Right ventricle myocardium superior (tissue), 1 donor: ENCODE measurements around the gene WDR11. TPM values are rescaled to one million over a fixed set of nuclear protein-coding genes. Genes with fewer than 3 reads are reported as not detected.

Source experiments
- ATAC-seq: fragments of 200-7000 bp; cut with Tn5 transposase; one replicate; pipeline ENCODE4 v1.9.1; 2020; ENCODE audit warnings: mild to moderate bottlenecking; ENCODE audit not compliant: poor library complexity
- DNase-seq: peaks from one replicate; pipeline ENCODE4 v3.0.0-alpha.2; 2020
- intact Hi-C: fragments of 100-400 bp; cut with DNase I; formaldehyde crosslinking; loops from one replicate; pipeline ENCODE4 v1.11.2; 2022
- total RNA-seq: library from RNA; stranded (reverse); fragmentation: NEBNext Ultra II Directional; extraction: Animal tissue kit (Norgen Biotek cat#: 25700); gene quantifications from one replicate; pipeline ENCODE4 v1.2.1, GENCODE V29; 2021
- donor health status: DM: no; HTN: yes; CAD: no; lungs with severe emphysema.

The WDR11 gene
- total RNA-seq, 1 donor from 2014 or later, result 12.3 TPM

GRCh38 chr10:120940299-120940900 lies 89.2 kb downstream of the WDR11 start:
- ATAC-seq (no peak), DNase-seq (no peak)
- intact Hi-C loops, result loop anchor here (10.0 kb wide), 1 partner anchor 794 kb away; no protein-coding TSS in a partner anchor

- intact Hi-C loops, result loop anchor here (10.0 kb wide), 1 partner anchor 793 kb away; no protein-coding TSS in a partner anchor
- no peak for ATAC-seq
- no peak for DNase-seq
Observed at GRCh38 chr10:120941501-120941900, 90.3 kb downstream of the WDR11 start.

- DNase-seq, result peak; percentile 87
- peak; percentile 96 for ATAC-seq
- intact Hi-C loops, result loop anchor here (10.0 kb wide), 1 partner anchor 792 kb away; no protein-coding TSS in a partner anchor
Observed at GRCh38 chr10:120942806-120943413, 91.7 kb downstream of the WDR11 start.

- intact Hi-C loops, result loop anchor here (10.0 kb wide), 1 partner anchor 791 kb away; no protein-coding TSS in a partner anchor
- DNase-seq, result no peak
- no peak for ATAC-seq
Observed at GRCh38 chr10:120943542-120943941, 92.4 kb downstream of the WDR11 start.

GRCh38 chr10:120944586-120945125 lies 93.5 kb downstream of the WDR11 start:
- intact Hi-C loops, result loop anchor here (5.0 to 10.0 kb wide), 2 partner anchors 663 to 790 kb away; no protein-coding TSS in a partner anchor
- no peak for DNase-seq
- no peak for ATAC-seq

GRCh38 chr10:120945182-120945581 lies 94.0 kb downstream of the WDR11 start:
- DNase-seq (no peak), ATAC-seq (no peak)
- intact Hi-C loops, result loop anchor here (5.0 to 10.0 kb wide), 2 partner anchors 662 to 790 kb away; no protein-coding TSS in a partner anchor

- ATAC-seq, result peak; percentile 28
- peak; percentile 59 for DNase-seq
- intact Hi-C loops, result loop anchor here (5.0 to 10.0 kb wide), 2 partner anchors 661 to 789 kb away; no protein-coding TSS in a partner anchor
Observed at GRCh38 chr10:120945801-120946302, 94.7 kb downstream of the WDR11 start.

- intact Hi-C loops, result loop anchor here (5.0 to 10.0 kb wide), 2 partner anchors 661 to 788 kb away; no protein-coding TSS in a partner anchor
- no peak for ATAC-seq
- DNase-seq, result no peak
Observed at GRCh38 chr10:120946497-120946896, 95.3 kb downstream of the WDR11 start.

GRCh38 chr10:120948889-120949608 lies 97.9 kb downstream of the WDR11 start:
- ATAC-seq (peak; percentile 98), DNase-seq (peak; percentile 83)
- intact Hi-C loops, result loop anchor here (5.0 to 10.0 kb wide), 2 partner anchors 658 to 786 kb away; no protein-coding TSS in a partner anchor

GRCh38 chr10:120949609-120950031 lies 98.5 kb downstream of the WDR11 start:
- DNase-seq, result no peak
- intact Hi-C loops, result loop anchor here (5.0 to 10.0 kb wide), 2 partner anchors 658 to 785 kb away; no protein-coding TSS in a partner anchor
- peak; percentile 50 for ATAC-seq

GRCh38 chr10:120950051-120950561 lies 98.9 kb downstream of the WDR11 start:
- DNase-seq (no peak), ATAC-seq (peak; percentile 27)
- intact Hi-C loops, result no loop called here

GRCh38 chr10:120951288-120951687 lies 100.1 kb downstream of the WDR11 start:
- ATAC-seq (no peak), DNase-seq (no peak)
- intact Hi-C loops, result no loop called here

- ATAC-seq (no peak), DNase-seq (no peak)
- intact Hi-C loops, result no loop called here
Observed at GRCh38 chr10:120953897-120954296, 102.7 kb downstream of the WDR11 start.
